ENCODE data around the gene PDE9A.

The PDE9A gene

DNA sequence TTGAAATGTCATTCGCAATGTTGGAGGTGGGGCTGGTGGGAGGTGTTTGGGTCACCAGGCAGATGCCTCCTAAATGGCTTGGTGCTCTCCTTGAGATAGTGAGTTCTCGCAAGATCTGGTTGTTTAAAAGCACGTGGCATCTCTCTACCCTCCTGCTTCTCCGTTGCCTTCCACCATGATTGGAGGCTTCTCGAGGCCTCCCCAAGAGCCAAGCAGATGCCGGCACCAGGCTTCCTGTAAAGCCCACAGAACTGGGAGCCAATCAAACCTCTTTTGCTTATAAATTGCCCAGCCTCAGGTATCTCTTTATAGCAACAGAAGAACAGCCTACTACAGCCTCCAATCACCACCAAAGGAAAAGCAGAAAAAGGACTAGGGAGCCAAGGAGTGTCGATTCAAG is 80.5 kb downstream of the PDE9A start:
- Histone ChIP-seq H3K4me1 (peaks cover 47 to 61% (median 59%) of the 10 kb centered on the region in 10 experiments), H3K27me3 (no peaks in the 10 kb centered on the region), H3K4me3 (no peak overlapping the region), H3K9ac (no peak overlapping the region), H3K36me3 (no peaks in the 10 kb centered on the region), H3K9me3 (replicated peaks in 1 of 11) (peaks cover 0 to 12% (median 6%) of the 10 kb centered on the region in 11 experiments; a peak in 12 of 22 replicates), H3K27ac (peak overlapping the region in 9 of 11 experiments; percentile 14 to 67 (median 43); a peak in 12 of 22 replicates), H4K20me1 (no peaks in the 10 kb centered on the region), H3K4me2 (peak overlapping the region; percentile 79 to 95 (median 85))
- TF ChIP-seq Cebpa-rat (IDR thresholded peaks at IDR 0.05) = no peak

DNA sequence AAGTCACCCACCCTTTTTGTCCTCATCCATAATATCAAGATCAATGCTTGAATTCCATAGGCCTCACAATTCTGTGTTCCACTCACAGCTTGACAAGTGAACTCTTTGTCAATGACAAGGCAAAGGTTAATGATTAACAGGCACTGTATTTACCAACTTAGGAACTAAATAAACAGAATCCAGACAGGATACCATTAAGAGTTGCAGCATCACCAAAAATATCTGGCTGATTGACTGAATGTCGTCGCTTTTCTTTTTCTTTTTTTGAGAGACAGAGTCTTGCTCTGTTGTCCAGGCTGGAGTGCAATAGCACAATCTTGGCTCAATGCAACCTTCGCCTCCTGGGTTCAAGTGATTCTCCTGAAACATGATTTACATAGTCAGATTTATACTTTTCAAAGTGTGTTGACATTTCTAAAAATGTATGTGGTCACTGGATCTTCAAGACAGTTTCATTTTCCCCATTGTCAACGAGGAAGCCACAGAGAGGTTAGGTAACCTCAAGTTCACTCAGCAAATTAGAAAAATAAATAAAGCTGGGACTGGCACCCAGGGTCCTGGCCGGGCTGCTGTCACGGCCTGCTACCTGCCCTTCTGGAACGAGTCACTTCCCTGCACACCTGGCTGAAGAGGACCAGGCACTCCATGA is 81.0 kb downstream of the PDE9A start:
- H3K4me1 ChIP-seq = peaks cover 48 to 67% (median 64%) of the 10 kb centered on the region in 10 experiments
- H3K4me3 ChIP-seq = peak overlapping the region in 1 of 10 experiments; percentile 20; a peak in 1 of 20 replicates
- no peaks in the 10 kb centered on the region for H4K20me1 ChIP-seq
- peak overlapping the region in 6 of 11 experiments; percentile 26 to 56 (median 44); a peak in 8 of 22 replicates for H3K9ac ChIP-seq
- TF ChIP-seq Cebpa-rat (IDR thresholded peaks at IDR 0.05) = peak in 1 of 11 experiments; percentile 15; a peak in 1 of 22 replicates
- peaks cover 0 to 7% (median under 1%) of the 10 kb centered on the region in 11 experiments; a peak in 9 of 22 replicates for H3K9me3 ChIP-seq (replicated peaks in 1 of 11)
- H3K4me2 ChIP-seq = peak overlapping the region; percentile 79 to 95 (median 85)
- no peaks in the 10 kb centered on the region for H3K36me3 ChIP-seq
- no peaks in the 10 kb centered on the region for H3K27me3 ChIP-seq
- peak overlapping the region in 9 of 11 experiments; percentile 20 to 67 (median 43); a peak in 13 of 22 replicates for H3K27ac ChIP-seq

DNA sequence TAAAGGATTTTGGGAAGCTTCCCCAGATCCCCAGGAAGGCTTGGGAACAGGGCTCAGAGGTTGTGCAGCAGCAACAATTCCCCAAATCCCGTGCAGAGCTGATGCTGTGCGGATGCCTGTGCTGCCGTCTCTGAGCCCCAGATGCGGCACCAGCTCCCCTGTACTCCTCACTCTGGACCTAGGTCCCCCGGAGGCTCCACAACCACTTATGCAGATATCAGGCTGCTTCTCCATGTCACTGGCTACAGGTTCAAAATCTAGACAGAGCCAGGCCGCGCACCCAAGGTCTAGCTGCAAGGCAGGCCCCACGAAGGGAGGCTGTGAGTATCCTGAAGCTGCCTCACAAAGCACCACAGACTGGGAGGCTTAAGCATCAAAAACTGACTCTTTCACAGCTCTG is 81.6 kb downstream of the PDE9A start:
- Histone ChIP-seq H3K4me2 (peak overlapping the region; percentile 79 to 95 (median 85)), H3K9ac (peak overlapping the region in 6 of 11 experiments; percentile 26 to 56 (median 44); a peak in 8 of 22 replicates), H4K20me1 (no peaks in the 10 kb centered on the region), H3K4me3 (0 out of 20 replicates have a peak overlapping the region, but pooled peaks of 1 of the 10 experiments have one; percentile 20), H3K9me3 (replicated peaks in 1 of 11) (0 out of 22 replicates have a peak, but pooled peaks cover 0 to under 1% (median 0%) of the 10 kb centered on the region in 11 experiments), H3K36me3 (no peaks in the 10 kb centered on the region), H3K4me1 (peaks cover 48 to 69% (median 66%) of the 10 kb centered on the region in 10 experiments), H3K27me3 (no peaks in the 10 kb centered on the region), H3K27ac (peak overlapping the region in 9 of 11 experiments; percentile 20 to 67 (median 41); a peak in 12 of 22 replicates)
- TF ChIP-seq Cebpa-rat (IDR thresholded peaks at IDR 0.05) = no peak

DNA sequence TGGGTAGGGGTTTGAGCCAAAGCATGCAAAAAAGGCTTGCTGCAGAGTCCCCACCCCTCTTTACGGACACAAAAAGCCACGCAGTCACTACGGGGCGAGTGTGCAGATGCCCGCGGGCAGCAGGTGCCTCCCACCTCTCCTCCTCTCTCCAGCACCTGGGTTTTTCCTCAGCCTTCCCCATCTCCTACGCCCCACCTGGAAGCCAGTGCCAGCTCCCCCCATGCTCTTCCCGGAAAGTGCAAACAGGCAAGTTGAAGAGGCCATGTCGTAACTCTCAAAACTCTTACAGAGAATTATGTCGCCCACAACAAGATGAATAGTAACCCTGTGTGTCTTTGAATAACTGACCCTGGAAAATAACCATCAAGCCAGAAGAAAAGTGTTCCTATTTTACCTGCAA is 82.5 kb downstream of the PDE9A start:
- H3K9ac ChIP-seq = no peak overlapping the region
- no peaks in the 10 kb centered on the region for H4K20me1 ChIP-seq
- no peaks in the 10 kb centered on the region for H3K27me3 ChIP-seq
- TF ChIP-seq Cebpa-rat (IDR thresholded peaks at IDR 0.05) = no peak
- peak overlapping the region in 2 of 11 experiments; percentile 40 to 58; a peak in 1 of 22 replicates for H3K27ac ChIP-seq
- peaks cover 48 to 69% (median 66%) of the 10 kb centered on the region in 10 experiments for H3K4me1 ChIP-seq
- H3K4me3 ChIP-seq = no peak overlapping the region
- H3K4me2 ChIP-seq = peak overlapping the region in 9 of 11 experiments; percentile 8 to 95 (median 83); a peak in 12 of 22 replicates
- no peaks in the 10 kb centered on the region for H3K36me3 ChIP-seq
- H3K9me3 ChIP-seq (replicated peaks in 1 of 11) = no peaks in the 10 kb centered on the region

DNA sequence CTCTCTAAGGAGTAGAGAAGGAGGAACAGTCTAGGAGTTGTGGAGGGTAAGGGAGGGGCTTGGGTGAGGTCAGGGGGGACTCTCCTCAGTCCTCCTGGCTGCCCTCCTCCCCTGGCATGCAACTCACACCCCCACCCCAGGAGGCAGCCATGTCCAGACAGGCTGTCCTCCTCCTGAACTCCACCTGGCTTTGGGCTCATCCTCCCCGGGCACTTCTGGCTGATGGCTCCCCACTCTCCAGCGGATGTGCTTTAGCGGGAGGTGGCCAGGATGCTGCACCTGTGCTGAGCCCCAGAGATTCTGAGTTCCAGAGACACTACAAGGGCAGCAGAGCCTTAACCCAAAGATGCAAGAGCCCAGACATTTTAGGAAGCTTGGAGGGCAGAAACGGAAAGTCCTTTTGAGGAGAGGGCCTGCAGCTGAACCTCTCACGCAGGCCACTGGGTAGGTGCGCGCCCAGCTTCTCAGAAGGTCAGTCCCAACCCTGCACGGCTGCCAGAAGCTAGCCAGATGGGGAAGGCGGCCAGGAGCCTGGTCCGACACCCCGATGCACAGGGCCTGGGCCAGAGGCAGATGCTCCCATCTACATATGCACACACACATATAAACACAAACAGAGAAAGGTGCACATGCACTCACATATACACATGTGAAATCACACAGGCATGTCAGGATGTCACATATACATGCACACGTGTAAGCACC is 83.4 kb downstream of the PDE9A start:
- no peaks in the 10 kb centered on the region for H3K27me3 ChIP-seq
- no peak overlapping the region for H3K4me3 ChIP-seq
- no peak for TF ChIP-seq Cebpa-rat (IDR thresholded peaks at IDR 0.05)
- peak overlapping the region; percentile 72 to 95 (median 83); a peak in 20 of 22 replicates for H3K4me2 ChIP-seq
- peaks cover 48 to 69% (median 66%) of the 10 kb centered on the region in 10 experiments for H3K4me1 ChIP-seq
- peak overlapping the region in 8 of 11 experiments; percentile 88 to 96 (median 92); a peak in 14 of 22 replicates for H3K27ac ChIP-seq
- no peaks in the 10 kb centered on the region for H4K20me1 ChIP-seq
- no peak overlapping the region; a peak in 3 of 22 replicates for H3K9ac ChIP-seq
- no peaks in the 10 kb centered on the region for H3K9me3 ChIP-seq (replicated peaks in 1 of 11)
- H3K36me3 ChIP-seq = no peaks in the 10 kb centered on the region

DNA sequence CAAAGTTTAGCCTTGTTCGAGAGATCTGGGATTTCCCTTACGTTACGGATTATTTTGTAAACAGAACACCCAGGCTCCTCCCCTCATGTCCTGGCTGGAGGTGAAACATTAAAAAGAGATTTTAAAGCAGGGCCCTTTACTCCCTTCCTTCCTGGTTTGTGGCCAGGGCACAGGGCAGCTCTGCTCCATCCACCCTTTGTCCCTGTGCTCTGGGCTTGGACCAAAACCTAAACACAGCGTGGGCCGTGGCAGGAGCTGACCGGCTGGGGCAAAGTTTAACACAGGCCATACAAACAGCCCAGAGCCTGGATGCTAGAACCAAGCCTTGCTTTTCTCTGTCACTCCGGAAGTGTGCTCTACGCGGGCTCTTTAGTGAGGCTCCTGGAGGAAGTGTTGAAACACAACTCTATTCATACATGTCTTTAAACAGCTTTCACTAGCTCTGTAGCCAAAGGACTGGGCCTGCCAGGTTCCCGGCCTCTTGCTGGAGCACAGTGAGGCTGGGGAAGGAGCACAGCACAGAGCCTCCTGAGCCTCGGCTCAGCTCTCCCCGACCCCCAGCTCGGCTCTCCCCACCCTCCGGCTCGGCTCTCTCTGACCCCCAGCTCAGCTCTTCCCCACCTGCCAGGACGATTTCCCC is 84.7 kb downstream of the PDE9A start:
- peaks cover 46 to 73% (median 63%) of the 10 kb centered on the region in 10 experiments for H3K4me1 ChIP-seq
- H3K4me2 ChIP-seq = peak overlapping the region; percentile 72 to 95 (median 83)
- no peaks in the 10 kb centered on the region for H4K20me1 ChIP-seq
- H3K9ac ChIP-seq = peak overlapping the region; percentile 70 to 87 (median 82)
- peak overlapping the region in 7 of 10 experiments; percentile 5 to 49 (median 25); a peak in 7 of 20 replicates for H3K4me3 ChIP-seq
- H3K27me3 ChIP-seq = no peaks in the 10 kb centered on the region
- H3K9me3 ChIP-seq (replicated peaks in 1 of 11) = no peaks in the 10 kb centered on the region
- H3K36me3 ChIP-seq = no peaks in the 10 kb centered on the region
- 0 out of 22 replicates have a peak, but pooled peaks of 1 of the 11 experiments have one; percentile 22 for TF ChIP-seq Cebpa-rat (IDR thresholded peaks at IDR 0.05)
- H3K27ac ChIP-seq = peak overlapping the region; percentile 83 to 96 (median 92)

DNA sequence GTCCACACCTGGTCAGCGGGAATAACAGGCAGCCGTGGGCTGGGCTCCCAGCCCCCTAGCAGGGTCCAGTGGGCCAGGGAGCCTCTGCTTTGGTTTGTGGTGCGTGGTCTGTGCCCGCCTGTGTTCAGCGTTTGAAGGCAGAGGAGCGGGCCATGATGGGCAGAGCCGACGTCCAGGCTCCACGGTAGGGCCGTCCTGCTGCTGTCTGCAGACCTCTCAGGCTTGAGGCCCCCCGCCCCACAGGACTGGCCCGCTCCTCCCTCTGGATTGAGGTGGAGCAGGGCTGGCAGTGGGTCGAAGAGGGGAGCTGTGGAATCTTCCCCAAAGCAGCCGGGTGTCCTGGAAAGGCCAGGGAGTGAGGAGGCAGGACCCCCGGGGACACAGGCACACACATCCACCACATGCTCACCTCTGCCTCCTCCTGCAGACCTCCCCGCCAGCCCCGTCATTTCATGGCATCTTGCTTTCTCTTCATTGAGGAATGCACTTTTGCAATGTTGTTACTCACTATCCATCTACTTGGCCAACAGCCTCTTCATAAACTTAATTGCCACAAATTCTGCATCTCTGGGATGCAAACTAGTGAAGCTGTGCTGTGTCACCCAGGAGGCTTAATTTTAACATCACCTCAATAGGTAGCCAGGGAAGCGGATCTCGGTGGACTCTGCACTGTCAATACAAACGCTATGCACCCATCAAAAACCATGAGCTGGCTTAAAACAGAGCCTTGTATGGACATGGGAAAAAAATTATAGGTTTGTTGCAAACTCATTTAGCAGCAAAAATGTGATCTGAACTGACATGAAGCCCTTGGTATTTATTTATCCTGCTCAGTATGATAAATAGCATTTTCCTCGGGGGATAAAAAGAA is 85.9 kb downstream of the PDE9A start:
- no peak for TF ChIP-seq Cebpa-rat (IDR thresholded peaks at IDR 0.05)
- Histone ChIP-seq H3K4me2 (peak overlapping the region; percentile 72 to 95 (median 83); a peak in 20 of 22 replicates), H3K4me3 (0 out of 20 replicates have a peak overlapping the region, but pooled peaks of 1 of the 10 experiments have one; percentile 49), H3K27ac (peak overlapping the region in 10 of 11 experiments; percentile 83 to 96 (median 92); a peak in 20 of 22 replicates), H3K27me3 (peaks cover 0 to 1% (median 0%) of the 10 kb centered on the region in 11 experiments; a peak in 3 of 22 replicates), H3K9me3 (replicated peaks in 1 of 11) (no peaks in the 10 kb centered on the region), H3K9ac (peak overlapping the region in 9 of 11 experiments; percentile 81 to 87 (median 82); a peak in 14 of 22 replicates), H3K4me1 (peaks cover 34 to 68% (median 53%) of the 10 kb centered on the region in 10 experiments), H4K20me1 (no peaks in the 10 kb centered on the region), H3K36me3 (no peaks in the 10 kb centered on the region)

Measured in BLaER1 treated with 17β-estradiol and CSF1 and Interleukin-3, amounts not matched to agents 10 nM and 100 nM (cell line).